ENCODE results near the gene CACNG3. TPM values are rescaled to one million over a fixed set of nuclear protein-coding genes. Genes with fewer than 3 reads are reported as not detected.

CACNG3 gene
- total and polyA plus RNA-seq, 2 donors (not counting 1 experiment from before 2014, with no cell fraction given), result not detected

DNA sequence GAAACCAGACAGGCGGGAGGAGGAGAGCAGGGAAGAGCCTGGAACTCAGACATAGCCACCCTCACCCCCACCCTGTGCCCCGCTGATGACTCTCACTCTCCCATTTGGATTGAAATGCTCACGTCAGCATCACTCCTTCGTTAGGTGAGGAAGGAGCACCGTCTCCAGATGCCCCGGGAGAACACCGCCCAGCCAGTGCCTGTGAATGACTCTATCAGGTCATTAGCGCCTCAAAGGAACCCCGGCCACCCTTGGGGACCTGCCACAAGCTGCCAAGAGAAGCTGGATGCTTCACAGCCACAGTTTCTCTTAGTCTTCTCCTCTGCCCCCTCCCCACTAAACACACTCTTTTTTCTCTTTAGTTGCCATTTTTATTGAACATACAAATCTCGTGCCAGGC, 66.0 kb downstream of the CACNG3 start:
- intact Hi-C loops (cut with micrococcal nuclease), result no loop called here
- Histone ChIP-seq H3K4me2 (replicated peaks; ENCODE audit: low read depth, low read length, poor library complexity, severe bottlenecking) (no peak overlapping the region), H3K27me3 (replicated peaks in 1 of 4; ENCODE audit: control extremely low read depth in 1 of 4, control insufficient read depth in 3 of 4, insufficient read depth in 4 of 4, low read length in 3 of 4) (peaks cover 0 to 5% (median 3%) of the 10 kb centered on the region in 4 experiments), H3K79me2 (ENCODE audit: control insufficient read depth, insufficient read depth, low read length) (no peaks in the 10 kb centered on the region), H3K4me3 (ENCODE audit: control extremely low read depth in 1 of 5, extremely low read depth in 1 of 5, insufficient read depth in 1 of 5, low read depth in 2 of 5, low read length in 4 of 5) (no peak overlapping the region), H3K36me3 (replicated peaks in 1 of 2; ENCODE audit: control extremely low read depth in 1 of 2, control insufficient read depth in 1 of 2, extremely low read depth in 1 of 2, insufficient read depth in 2 of 2, low read length in 1 of 2) (no peaks in the 10 kb centered on the region), H3K4me1 (ENCODE audit: control insufficient read depth in 2 of 2, insufficient read depth in 2 of 2, low read length in 2 of 2) (no peaks in the 10 kb centered on the region), H3K9ac (ENCODE audit: low read length) (no peak overlapping the region), H2AFZ (ENCODE audit: insufficient read depth, low read depth, low read length, poor library complexity, severe bottlenecking) (no peak overlapping the region), H4K20me1 (ENCODE audit: control insufficient read depth, insufficient read depth, low read length, poor library complexity, severe bottlenecking) (no peaks in the 10 kb centered on the region), H3K27ac (ENCODE audit: low read length in 2 of 2) (no peak overlapping the region), H3K9me3 (ENCODE audit: control extremely low read depth in 1 of 3, control insufficient read depth in 2 of 3, insufficient read depth in 1 of 3, low read length in 2 of 3) (no peaks in the 10 kb centered on the region)
- DNase-seq (no peak), ATAC-seq (ENCODE audit: low read depth) (no peak)
- CTCF ChIA-PET, result no interaction called here
- Mint-ChIP-seq H3K9me3 (ENCODE audit: insufficient read depth) (no peaks in the 10 kb centered on the region), H3K27me3 (peaks cover 32% of the 10 kb centered on the region), H3K27ac (no peak overlapping the region), H3K4me1 (no peaks in the 10 kb centered on the region), H3K4me3 (no peak overlapping the region)
- WGBS (ENCODE audit: insufficient coverage), result 44% methylated on average over 8 of the region's 10 CpGs
- POLR2A ChIA-PET, result no interaction called here
- no peak for TF ChIP-seq CTCF (IDR thresholded peaks at IDR 0.05)
- no peak for TF ChIP-seq EZH2 (IDR thresholded peaks at IDR 0.05; ENCODE audit: borderline replicate concordance, insufficient read depth, low read depth, low read length, poor library complexity, severe bottlenecking)

DNA sequence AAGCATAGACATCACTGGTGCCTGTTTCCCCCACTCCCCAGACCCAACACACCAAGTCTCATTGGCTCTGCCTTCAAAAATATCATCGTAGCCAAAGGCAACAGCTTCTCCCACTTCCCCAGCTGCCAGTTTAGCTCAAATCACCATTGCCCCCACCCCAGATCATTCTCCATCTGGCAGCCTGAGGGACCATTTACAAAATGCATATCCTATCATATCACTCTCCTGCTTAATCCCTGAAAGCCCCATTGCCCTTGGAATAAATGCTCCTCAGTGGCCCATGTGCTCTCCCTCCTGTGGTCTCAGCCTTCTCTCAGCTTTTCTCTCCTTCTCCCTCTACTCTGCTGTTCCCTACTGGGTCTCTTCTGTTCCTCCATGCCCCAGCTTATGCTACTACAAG, 68.3 kb downstream of the CACNG3 start:
- Mint-ChIP-seq H3K9me3 (ENCODE audit: insufficient read depth) (no peaks in the 10 kb centered on the region), H3K27ac (no peak overlapping the region)
- POLR2A ChIA-PET, result no interaction called here

More for the DNA sequence above, 68.3 kb downstream of the CACNG3 start:
- no peak overlapping the region for H3K27ac ChIP-seq (ENCODE audit: low read length in 2 of 2)
- no peak overlapping the region for H3K4me3 ChIP-seq (ENCODE audit: control extremely low read depth in 1 of 5, extremely low read depth in 1 of 5, insufficient read depth in 1 of 5, low read depth in 2 of 5, low read length in 4 of 5)
- H4K20me1 ChIP-seq (ENCODE audit: control insufficient read depth, insufficient read depth, low read length, poor library complexity, severe bottlenecking), result no peaks in the 10 kb centered on the region
- H3K4me3 Mint-ChIP-seq, result no peak overlapping the region
- 91% methylated on average over 1 of the region's 1 CpG for WGBS (ENCODE audit: insufficient coverage)
- H3K27me3 Mint-ChIP-seq, result peaks cover 30% of the 10 kb centered on the region
- no peaks in the 10 kb centered on the region for H3K36me3 ChIP-seq (replicated peaks in 1 of 2; ENCODE audit: control extremely low read depth in 1 of 2, control insufficient read depth in 1 of 2, extremely low read depth in 1 of 2, insufficient read depth in 2 of 2, low read length in 1 of 2)
- no peak overlapping the region for H3K4me2 ChIP-seq (replicated peaks; ENCODE audit: low read depth, low read length, poor library complexity, severe bottlenecking)
- intact Hi-C loops (cut with micrococcal nuclease), result no loop called here
- no peak for TF ChIP-seq EZH2 (IDR thresholded peaks at IDR 0.05; ENCODE audit: borderline replicate concordance, insufficient read depth, low read depth, low read length, poor library complexity, severe bottlenecking)
- TF ChIP-seq CTCF (IDR thresholded peaks at IDR 0.05), result no peak
- H3K79me2 ChIP-seq (ENCODE audit: control insufficient read depth, insufficient read depth, low read length), result no peaks in the 10 kb centered on the region
- no peaks in the 10 kb centered on the region for H3K4me1 Mint-ChIP-seq
- no peaks in the 10 kb centered on the region for H3K9me3 ChIP-seq (ENCODE audit: control extremely low read depth in 1 of 3, control insufficient read depth in 2 of 3, insufficient read depth in 1 of 3, low read length in 2 of 3)
- H2AFZ ChIP-seq (ENCODE audit: insufficient read depth, low read depth, low read length, poor library complexity, severe bottlenecking), result no peak overlapping the region
- H3K9ac ChIP-seq (ENCODE audit: low read length), result no peak overlapping the region
- CTCF ChIA-PET, result no interaction called here
- ATAC-seq (ENCODE audit: low read depth) (no peak), DNase-seq (no peak)
- peaks cover 0 to 5% (median 3%) of the 10 kb centered on the region in 4 experiments for H3K27me3 ChIP-seq (replicated peaks in 1 of 4; ENCODE audit: control extremely low read depth in 1 of 4, control insufficient read depth in 3 of 4, insufficient read depth in 4 of 4, low read length in 3 of 4)
- H3K4me1 ChIP-seq (ENCODE audit: control insufficient read depth in 2 of 2, insufficient read depth in 2 of 2, low read length in 2 of 2), result no peaks in the 10 kb centered on the region
